Measurements from ENCODE around the gene MRPL46.

- TF ChIP-seq YY1 (IDR thresholded peaks at IDR 0.05; ENCODE audit: insufficient read depth, insufficient read length) = no peak
- no peak for TF ChIP-seq SUZ12 (IDR thresholded peaks at IDR 0.05; ENCODE audit: extremely low read depth, insufficient read depth, insufficient read length)
Measured at GRCh38 chr15:88489321-88489720, 22.1 kb upstream of the MRPL46 start.

Data from NT2/D1 (cell line).